Panc1 (cell line): ENCODE measurements around the gene MBNL2. TPM values are rescaled to one million over a fixed set of nuclear protein-coding genes. Genes with fewer than 3 reads are reported as not detected.

Experiments used
- ATAC-seq: fragments of 200-7000 bp; cut with Tn5 transposase; 2 replicates; pipeline ENCODE4 v1.9.1; 2020; ENCODE audit warnings: mild to moderate bottlenecking, moderate library complexity
- BruUV-seq: library from RNA; stranded (reverse); fragments of 400-500 nt; replicated peaks from 2 replicates; lab custom pipeline; 2021; lab: Mats Ljungman, UMichigan
- CTCF ChIA-PET: fragments of 300-600 bp; sonication (Branson Sonifier 250); formaldehyde crosslinking; loops from one replicate; lab custom pipeline; 2022; ENCODE audit warnings: antibody characterized with exemption; lab: Charles Lee
- POLR2A ChIA-PET: fragments of 300-600 bp; sonication (Branson Sonifier 250); formaldehyde crosslinking; loops from one replicate; lab custom pipeline; 2022; ENCODE audit warnings: antibody characterized with exemption; lab: Charles Lee
- DNase-seq: peaks from one replicate; pipeline ENCODE4 v3.0.0-alpha.2; 2010; ENCODE audit warnings: low read depth, low spot score
- H3K27ac ChIP-seq: 2 replicates; pipeline ENCODE4 v1.5.1; 2011; ENCODE audit warnings: mild to moderate bottlenecking, low read length, inconsistent platforms
- H3K27me3 ChIP-seq: fragments of 200-500 bp; sonication (Bioruptor generic); 2 replicates; pipeline ENCODE4 v1.6.0; 2014; ENCODE audit warnings: low read length, inconsistent platforms; ENCODE audit not compliant: control insufficient read depth, insufficient read depth
- H3K36me3 ChIP-seq: fragments of 200-500 bp; sonication (Bioruptor generic); 2 replicates; pipeline ENCODE4 v1.5.1; 2014; ENCODE audit warnings: inconsistent platforms, mild to moderate bottlenecking, low read length, moderate library complexity; ENCODE audit not compliant: control insufficient read depth, insufficient read depth
- H3K4me1 ChIP-seq: 2 replicates; pipeline ENCODE4 v1.5.1; 2011; ENCODE audit warnings: inconsistent platforms, mild to moderate bottlenecking, low read length, moderate library complexity; ENCODE audit not compliant: control insufficient read depth, insufficient read depth
- H3K4me3 ChIP-seq, 2 experiments: 2 replicates each; pipeline ENCODE4 v1.5.1; 2011 to 2012; ENCODE audit warnings: low read depth in 2 of 2, low read length in 2 of 2, mild to moderate bottlenecking in 2 of 2, inconsistent platforms in 1 of 2, moderate library complexity in 1 of 2
- H3K9me3 ChIP-seq: fragments of 200-500 bp; sonication (Bioruptor generic); 2 replicates; pipeline ENCODE4 v1.5.1; 2014; ENCODE audit warnings: low read depth, mild to moderate bottlenecking, inconsistent platforms, low read length, moderate library complexity; ENCODE audit not compliant: control insufficient read depth, insufficient read depth
- POLR2AphosphoS5 ChIP-seq: IDR thresholded peaks from 2 replicates; pipeline ENCODE4 v1.6.1; 2012; ENCODE audit warnings: mild to moderate bottlenecking, low read depth, low read length, moderate library complexity
- SIN3A ChIP-seq: IDR thresholded peaks from 2 replicates; pipeline ENCODE4 v1.6.1; 2012; ENCODE audit warnings: low read depth, mild to moderate bottlenecking, low read length, moderate library complexity, borderline replicate concordance; ENCODE audit not compliant: insufficient read depth
- TCF7L2 ChIP-seq: IDR thresholded peaks from 2 replicates; pipeline ENCODE4 v1.6.1; 2011; ENCODE audit warnings: mild to moderate bottlenecking, low read depth, low read length, inconsistent platforms
- in situ Hi-C: cut with HindIII; loops from 2 replicates; pipeline ENCODE4 v1.10.0; 2016; ENCODE audit warnings: low sequenced_read_pairs, low pct_unique_long_range_greater_than_20kb
- intact Hi-C: fragments of 100-400 bp; cut with micrococcal nuclease; formaldehyde crosslinking; loops from one replicate; pipeline ENCODE4 v1.10.0; 2022; ENCODE audit not compliant: unreplicated experiment
- total RNA-seq: library from RNA; stranded (reverse); gene quantifications from one replicate; pipeline ENCODE4 v1.2.1, GENCODE V29; 2021; ENCODE audit not compliant: unreplicated experiment
- TF ChIP-seq, protein P1 (sequence below): fragments of 450-650 bp; IDR thresholded peaks from 2 replicates; pipeline ENCODE4 v1.5.1; 2017; ENCODE audit warnings: mild to moderate bottlenecking
- TF ChIP-seq, protein P2 (sequence below), 2 experiments: IDR thresholded peaks; 2 replicates each; pipeline ENCODE4 v1.6.1; 2011 to 2012; ENCODE audit warnings: low read depth in 2 of 2, control low read depth in 1 of 2, low read length in 1 of 2, mild to moderate bottlenecking in 1 of 2, moderate library complexity in 1 of 2; ENCODE audit not compliant: insufficient read depth in 1 of 2

MBNL2 gene
- total RNA-seq, 1 experiment from 2014 or later = 103 TPM

DNA sequence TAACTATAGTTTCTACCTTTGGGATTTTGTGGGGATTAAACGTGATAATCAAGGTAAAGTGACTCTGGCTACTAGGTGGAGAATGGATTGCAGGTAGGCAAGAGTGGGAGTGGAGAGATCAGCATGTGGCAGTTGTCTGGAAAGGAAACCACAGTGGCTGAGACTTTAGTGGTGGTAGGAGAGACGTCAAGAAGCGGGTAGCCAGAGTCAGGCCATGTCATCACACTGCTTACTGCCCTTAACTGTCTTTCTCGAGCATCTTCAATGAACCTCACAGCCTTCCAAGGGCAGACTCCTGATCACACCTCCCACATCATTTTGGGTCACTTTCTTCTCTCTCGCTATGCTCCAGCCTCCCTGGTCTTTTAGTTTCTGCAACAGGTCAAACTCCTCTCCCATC, 28.6 kb upstream of the MBNL2 start:
- ChIA-PET POLR2A (no interaction called here), CTCF (no interaction called here)
- TF ChIP-seq, protein P1, sequence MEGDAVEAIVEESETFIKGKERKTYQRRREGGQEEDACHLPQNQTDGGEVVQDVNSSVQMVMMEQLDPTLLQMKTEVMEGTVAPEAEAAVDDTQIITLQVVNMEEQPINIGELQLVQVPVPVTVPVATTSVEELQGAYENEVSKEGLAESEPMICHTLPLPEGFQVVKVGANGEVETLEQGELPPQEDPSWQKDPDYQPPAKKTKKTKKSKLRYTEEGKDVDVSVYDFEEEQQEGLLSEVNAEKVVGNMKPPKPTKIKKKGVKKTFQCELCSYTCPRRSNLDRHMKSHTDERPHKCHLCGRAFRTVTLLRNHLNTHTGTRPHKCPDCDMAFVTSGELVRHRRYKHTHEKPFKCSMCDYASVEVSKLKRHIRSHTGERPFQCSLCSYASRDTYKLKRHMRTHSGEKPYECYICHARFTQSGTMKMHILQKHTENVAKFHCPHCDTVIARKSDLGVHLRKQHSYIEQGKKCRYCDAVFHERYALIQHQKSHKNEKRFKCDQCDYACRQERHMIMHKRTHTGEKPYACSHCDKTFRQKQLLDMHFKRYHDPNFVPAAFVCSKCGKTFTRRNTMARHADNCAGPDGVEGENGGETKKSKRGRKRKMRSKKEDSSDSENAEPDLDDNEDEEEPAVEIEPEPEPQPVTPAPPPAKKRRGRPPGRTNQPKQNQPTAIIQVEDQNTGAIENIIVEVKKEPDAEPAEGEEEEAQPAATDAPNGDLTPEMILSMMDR = no peak
- TF ChIP-seq POLR2AphosphoS5 = no peak
- TF ChIP-seq TCF7L2 = no peak
- TF ChIP-seq SIN3A = no peak
- TF ChIP-seq, protein P2, sequence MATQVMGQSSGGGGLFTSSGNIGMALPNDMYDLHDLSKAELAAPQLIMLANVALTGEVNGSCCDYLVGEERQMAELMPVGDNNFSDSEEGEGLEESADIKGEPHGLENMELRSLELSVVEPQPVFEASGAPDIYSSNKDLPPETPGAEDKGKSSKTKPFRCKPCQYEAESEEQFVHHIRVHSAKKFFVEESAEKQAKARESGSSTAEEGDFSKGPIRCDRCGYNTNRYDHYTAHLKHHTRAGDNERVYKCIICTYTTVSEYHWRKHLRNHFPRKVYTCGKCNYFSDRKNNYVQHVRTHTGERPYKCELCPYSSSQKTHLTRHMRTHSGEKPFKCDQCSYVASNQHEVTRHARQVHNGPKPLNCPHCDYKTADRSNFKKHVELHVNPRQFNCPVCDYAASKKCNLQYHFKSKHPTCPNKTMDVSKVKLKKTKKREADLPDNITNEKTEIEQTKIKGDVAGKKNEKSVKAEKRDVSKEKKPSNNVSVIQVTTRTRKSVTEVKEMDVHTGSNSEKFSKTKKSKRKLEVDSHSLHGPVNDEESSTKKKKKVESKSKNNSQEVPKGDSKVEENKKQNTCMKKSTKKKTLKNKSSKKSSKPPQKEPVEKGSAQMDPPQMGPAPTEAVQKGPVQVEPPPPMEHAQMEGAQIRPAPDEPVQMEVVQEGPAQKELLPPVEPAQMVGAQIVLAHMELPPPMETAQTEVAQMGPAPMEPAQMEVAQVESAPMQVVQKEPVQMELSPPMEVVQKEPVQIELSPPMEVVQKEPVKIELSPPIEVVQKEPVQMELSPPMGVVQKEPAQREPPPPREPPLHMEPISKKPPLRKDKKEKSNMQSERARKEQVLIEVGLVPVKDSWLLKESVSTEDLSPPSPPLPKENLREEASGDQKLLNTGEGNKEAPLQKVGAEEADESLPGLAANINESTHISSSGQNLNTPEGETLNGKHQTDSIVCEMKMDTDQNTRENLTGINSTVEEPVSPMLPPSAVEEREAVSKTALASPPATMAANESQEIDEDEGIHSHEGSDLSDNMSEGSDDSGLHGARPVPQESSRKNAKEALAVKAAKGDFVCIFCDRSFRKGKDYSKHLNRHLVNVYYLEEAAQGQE (IDR thresholded peaks at IDR 0.05; ENCODE audit: insufficient read depth in 1 of 2, low read depth in 2 of 2, low read length in 1 of 2) = no peak
- Histone ChIP-seq H3K4me1 (no peaks in the 10 kb centered on the region), H3K36me3 (no peaks in the 10 kb centered on the region), H3K27me3 (no peaks in the 10 kb centered on the region), H3K4me3 (no peak overlapping the region), H3K27ac (no peak overlapping the region; the same call in 1 of the 2 replicates), H3K9me3 (no peaks in the 10 kb centered on the region)
- intact Hi-C loops = no loop called here
- in situ Hi-C loops = no loop called here
- DNase-seq (no peak), ATAC-seq (no peak)
- no TSS peak for BruUV-seq

DNA sequence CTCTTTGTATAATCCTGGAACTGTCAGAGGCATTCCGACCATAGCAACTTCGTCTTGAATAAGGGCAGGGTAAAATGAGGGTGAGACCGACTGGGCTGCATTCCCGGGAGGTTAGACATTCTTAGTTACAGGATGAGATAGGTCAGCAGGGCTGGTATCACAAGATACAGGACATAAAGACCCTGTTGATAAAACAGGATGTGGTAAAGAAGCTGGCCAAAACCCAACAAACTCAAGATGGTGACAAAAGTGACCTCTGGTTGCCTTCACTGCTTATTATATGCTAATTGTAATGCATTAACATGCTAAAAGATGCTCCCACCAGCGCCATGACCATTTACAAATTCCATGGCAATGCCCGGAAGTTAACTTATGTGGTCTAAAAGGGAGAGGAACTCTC, 27.7 kb upstream of the MBNL2 start:
- no TSS peak for BruUV-seq
- no peaks in the 10 kb centered on the region for H3K36me3 ChIP-seq
- TF ChIP-seq POLR2AphosphoS5 = no peak
- TF ChIP-seq TCF7L2 = no peak
- no peak for TF ChIP-seq SIN3A
- TF ChIP-seq, protein P2 (IDR thresholded peaks at IDR 0.05; ENCODE audit: insufficient read depth in 1 of 2, low read depth in 2 of 2, low read length in 1 of 2) = no peak
- TF ChIP-seq, protein P1 = no peak
- H3K27ac ChIP-seq = peak overlapping the region; percentile 7; the same call in 1 of the 2 replicates
- ChIA-PET CTCF (no interaction called here), POLR2A (no interaction called here)
- ATAC-seq (peak; percentile 51; the same call in 1 of the 2 replicates), DNase-seq (no peak)
- H3K4me3 ChIP-seq = no peak overlapping the region
- H3K9me3 ChIP-seq = no peaks in the 10 kb centered on the region
- no peaks in the 10 kb centered on the region for H3K27me3 ChIP-seq
- no peaks in the 10 kb centered on the region for H3K4me1 ChIP-seq
- intact Hi-C loops (no loop called here), in situ Hi-C loops (no loop called here)
